Activated CD8-positive, alpha-beta memory T cell treated with anti-CD3 and anti-CD28 coated beads, Interleukin-2, amount 50 U/mL, for 1 hour (primary cell): Measurements from ENCODE around the gene TDRD7.

Source experiments
- DNase-seq: peaks from one replicate; pipeline ENCODE4 v3.0.0-alpha.2; 2020; ENCODE audit errors: extremely low read depth

TDRD7 gene

DNA sequence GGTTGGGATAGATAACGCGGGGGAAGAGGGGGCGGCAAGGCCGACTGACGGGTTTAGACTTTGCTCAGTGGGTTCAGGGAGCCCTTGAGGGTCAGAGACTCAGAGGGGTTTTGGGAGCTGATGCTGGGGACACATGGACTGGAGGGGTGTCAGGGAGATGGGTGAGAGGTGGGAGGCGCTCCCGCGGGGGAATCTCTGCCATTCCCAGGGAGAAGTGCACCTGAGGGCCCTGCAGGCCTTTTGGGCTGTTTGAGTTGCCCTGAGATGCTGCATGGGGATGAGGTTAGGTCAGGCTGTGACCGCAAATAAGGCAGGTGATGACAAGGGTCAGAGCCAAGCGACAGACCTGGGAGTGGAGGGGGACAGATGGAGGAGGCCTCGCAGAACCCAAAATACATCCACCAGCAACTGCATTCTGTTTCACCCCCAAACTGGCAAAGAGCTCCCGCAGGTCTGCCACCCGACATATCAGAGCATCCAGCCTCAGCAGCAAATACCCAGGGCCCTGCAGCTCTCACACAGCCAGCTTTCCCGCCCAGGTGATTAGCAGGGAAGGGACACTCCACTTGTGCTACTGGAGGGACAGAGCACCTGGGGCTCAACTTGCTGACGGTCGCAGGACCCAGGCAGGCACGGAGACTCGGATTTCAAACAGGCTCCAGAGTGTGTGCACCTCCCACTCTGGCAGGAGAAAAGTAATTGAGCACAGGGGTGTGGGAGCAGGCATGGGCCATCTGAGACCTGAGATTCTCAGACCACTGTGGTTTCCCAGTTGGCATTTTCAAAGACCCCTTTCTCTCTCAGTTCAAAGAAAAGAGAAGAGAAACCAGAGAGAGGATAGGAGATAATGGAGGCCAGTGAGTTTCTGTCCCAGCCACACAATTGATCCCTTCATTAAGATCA, 116.0 kb downstream of the TDRD7 start:
- no peak for DNase-seq

DNA sequence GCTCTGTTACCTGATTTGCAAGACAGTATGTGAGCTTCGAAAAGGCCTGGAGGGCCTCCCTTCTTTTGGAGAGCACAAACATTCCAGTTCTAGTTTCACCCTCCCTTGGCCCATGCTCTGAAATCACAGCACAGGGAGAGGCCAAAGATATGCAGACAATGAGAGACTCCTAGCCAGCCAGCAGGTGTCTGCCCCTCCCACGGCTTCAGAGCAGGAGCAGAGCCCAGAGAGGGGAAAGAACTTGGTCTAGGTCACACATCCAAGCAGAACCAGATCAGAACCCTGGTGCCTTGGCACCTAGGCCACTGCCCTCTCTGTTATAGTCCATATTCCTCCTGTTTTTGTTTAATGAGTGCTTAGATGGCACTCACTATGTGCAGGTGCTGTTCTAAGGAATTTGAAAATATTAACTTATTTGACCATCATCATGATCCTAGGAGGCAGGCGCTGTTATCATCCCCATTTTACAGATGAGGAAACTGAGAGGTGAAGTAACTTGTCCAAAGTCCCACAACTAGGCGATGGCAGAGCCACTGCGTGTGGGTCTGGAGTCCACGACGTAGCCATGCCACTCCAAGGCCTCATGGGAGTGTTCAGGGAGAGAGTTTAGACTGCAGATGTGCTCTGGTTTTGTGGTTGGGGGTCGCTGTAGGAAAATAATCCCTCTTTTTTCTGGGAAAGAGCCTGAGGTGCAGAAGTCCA, 116.8 kb downstream of the TDRD7 start:
- DNase-seq, result no peak

DNA sequence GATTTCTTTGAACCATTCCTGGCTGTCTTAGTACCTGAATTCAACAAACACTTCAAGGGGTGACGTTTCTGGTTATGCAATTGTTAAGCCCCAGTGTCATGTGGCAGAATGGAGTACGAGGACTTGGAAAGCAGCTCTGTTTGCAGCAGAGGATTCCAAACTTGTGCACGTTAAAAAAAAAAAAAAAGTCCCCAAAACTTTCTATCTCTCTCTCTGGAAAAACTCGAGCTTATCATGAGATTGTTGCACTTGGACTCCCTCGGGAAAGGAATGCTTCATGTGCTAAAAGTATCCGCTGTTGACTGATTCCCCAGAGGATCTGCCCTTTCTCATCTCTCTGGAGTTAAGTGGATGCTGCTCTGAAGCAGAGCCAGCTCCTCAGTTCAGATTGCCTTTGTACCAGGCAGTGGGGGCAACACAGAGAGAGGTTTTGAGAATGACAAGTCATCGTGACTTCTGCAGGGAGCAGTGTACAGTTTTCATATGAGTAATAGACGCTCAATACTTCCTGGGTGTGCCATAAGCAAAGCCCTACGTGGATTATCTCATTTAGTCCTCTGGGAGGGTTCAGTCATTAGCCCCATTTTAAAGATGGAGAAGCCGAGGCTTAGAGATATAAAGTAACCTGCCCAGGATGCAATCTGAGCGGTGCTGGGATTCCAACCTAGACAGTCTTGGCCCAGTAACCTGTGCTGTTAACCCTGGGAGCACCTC, 117.6 kb downstream of the TDRD7 start:
- DNase-seq, result no peak

DNA sequence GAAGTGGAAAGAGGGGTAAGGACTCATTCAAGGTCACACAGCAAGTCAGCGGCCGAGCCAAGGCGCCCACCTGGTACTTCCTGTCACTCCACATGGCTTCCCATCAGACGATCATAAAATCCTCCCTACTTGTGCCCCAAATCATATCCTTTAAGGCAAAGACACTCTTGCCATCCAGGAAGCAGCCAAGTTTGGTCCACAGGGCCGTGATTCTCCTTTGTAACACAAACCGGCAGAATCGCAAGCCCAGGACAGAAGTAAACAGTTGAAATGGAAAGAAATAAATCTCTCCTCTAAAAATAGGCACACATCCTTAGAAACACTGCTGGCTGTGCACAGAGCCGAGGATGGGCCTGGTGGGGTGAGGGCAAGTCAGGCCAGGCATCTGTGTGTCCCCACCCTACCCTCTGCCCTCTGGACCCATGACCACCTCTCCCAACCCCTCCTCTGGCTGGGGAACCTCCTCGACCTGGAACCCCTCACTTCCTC, 120.0 kb downstream of the TDRD7 start:
- no peak for DNase-seq

DNA sequence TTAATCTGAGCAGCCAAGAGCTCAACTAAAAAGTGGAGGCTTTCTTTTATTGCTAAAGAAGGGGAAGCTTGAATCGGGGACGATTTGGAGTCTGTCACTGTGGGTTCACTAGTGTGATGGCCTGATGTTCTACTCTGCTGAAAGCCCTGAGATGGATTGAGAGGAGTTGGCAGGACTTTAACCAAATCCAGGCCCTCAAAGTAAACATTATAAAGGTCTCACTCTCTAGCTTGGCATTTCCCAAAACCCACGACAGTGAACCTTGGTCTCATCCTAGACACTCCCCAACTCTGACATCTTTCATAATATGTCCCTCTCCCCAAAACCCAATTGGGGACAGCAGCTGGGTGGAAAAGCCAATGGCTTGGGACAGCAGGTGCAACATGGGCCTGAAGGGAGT, 122.3 kb downstream of the TDRD7 start:
- DNase-seq, result no peak

DNA sequence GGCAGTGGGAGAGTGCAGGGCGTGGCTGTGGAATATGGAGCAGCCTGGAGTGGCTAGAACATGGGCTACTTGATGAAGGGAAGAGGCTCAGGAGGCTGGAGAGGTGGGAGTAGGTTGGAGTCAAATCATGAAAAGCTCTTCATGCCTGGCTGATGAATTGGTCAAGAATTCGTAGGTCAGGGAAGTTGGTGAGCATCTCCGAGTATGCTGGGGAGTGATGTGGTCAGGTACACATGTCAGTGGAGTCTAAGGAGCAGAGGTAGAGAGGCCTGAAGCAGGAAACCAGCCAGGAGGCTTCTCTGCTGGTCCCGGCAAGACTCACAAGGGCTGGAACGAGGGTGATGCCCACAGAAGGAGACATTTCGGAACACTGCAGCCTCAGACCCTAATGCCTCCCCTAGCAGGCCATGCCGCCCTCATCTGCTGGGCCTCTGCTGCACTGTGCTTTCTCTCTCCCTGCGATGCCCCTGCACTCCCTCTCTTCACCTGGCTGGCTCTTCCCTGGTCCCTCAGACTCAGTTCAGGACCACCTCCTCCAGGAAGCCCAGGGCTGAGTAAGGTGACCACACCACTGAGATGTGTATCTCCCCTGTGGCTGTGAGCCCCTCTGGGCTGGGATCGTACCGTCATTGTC, 123.2 kb downstream of the TDRD7 start:
- DNase-seq, result no peak

DNA sequence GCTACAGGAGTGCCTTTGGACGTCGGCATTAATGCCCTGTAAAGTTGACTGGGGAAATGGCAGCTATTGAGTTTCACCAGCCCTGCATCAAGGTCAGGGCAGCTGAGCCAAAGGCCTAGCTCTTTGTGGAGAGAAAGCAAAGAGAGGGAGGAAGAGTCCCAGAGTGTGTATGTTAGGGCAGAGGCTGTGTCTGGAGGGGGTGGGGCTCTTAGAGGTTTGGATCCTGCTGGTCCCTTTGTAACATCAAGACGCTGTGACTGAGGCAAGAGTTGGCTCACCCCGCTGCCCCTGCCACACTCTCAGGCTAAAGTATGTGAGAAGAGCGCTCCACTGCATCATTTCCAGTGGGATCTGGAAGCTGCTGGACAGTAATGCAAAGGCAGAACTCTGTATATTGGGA, 123.9 kb downstream of the TDRD7 start:
- DNase-seq, result no peak

DNA sequence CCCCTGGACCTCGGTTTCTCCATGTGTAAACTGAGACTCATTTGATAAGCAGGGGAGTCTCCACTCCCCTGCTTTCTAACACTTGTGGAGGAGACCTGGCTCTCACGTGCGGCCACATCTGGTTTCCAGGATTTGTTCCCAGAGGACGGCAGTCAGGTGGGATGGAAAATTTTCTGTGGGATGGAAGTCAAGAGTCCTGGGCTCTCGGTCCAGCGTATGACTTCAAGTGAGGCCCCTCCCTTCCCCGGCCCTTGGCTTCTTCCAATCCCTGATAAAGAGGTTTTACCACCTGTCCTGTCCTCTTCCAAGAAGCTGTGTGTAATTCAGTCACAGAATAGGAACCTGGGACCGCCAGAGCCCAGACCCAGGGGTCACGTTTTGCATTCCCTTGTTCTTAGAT, 124.6 kb downstream of the TDRD7 start:
- DNase-seq, result no peak

DNA sequence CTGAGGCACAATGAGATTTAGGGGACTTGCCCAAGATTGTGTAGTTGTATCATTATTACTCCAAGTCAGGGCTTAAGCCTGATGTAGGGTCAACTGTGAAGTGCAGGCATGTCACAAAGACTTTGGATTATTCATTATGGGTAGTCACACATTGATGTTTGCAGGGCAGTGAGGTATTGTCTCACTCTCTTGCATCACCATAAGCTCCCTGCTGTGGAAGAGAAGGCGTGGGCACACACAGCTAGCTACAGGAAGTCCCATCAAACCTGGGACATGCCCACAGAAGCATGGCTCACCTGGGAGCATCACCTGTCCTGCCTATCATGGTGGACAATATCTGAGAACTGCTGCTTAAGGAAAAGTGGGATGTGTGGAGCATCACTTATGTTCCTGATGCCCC, 131.7 kb downstream of the TDRD7 start:
- DNase-seq, result no peak

DNA sequence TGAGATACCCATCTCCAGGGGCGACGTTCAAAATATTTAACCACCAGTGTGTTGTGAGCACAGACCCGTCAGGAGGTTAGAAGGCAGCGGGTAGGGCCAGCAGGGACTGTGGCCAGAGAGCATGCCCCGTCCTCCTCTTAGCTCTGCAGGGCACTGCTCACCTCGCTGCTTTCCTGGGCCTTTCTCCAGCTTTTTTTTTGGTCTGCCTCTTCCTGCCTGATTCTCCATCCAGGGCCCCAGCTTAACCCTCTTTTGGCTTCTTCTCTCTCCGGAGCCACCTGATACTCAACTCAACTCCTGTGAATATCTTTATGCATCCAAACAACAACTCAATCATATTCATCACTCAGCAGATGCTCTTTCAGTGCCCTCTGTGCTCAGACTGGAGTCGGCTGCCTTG, 133.6 kb downstream of the TDRD7 start:
- no peak for DNase-seq
